Measurements from ENCODE around the gene TMEM144. TPM values are rescaled to one million over a fixed set of nuclear protein-coding genes. Genes with fewer than 3 reads are reported as not detected.
"Not testable (repeated sequence)": the region's sequence is repeated elsewhere in the genome, so short reads cannot be mapped to it uniquely, and the experiment has no call there.

The TMEM144 gene
- total RNA-seq, 1 donor from 2014 or later: 4.2 TPM

DNA sequence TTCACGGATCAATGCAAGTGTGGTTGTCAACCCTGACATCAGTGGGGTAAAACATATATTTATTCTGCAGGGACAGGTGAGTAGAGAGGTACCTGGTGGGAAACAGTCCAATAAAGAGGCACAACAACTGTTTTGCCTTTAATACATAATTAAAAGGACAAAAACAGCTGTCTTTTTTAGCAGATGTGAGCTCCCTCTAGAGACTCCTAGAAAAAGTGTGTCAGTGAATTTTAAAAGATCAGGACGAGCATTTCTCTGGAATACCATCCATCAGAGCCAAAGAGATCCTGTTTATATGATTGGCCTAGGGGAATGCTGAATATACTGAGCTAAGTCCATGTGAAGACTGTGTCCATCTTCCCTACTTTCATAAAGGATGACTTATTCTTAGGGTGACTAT is 58.3 kb downstream of the TMEM144 start:
- no peak for FAIRE-seq
- Histone ChIP-seq H3K4me3 (ENCODE audit: low read depth, low read length) (no peak overlapping the region), H3K36me3 (ENCODE audit: control insufficient read depth, insufficient read depth, low read length) (no peaks in the 10 kb centered on the region), H3K27me3 (ENCODE audit: control insufficient read depth, insufficient read depth, low read length) (no peaks in the 10 kb centered on the region)
- TF ChIP-seq, protein P1, sequence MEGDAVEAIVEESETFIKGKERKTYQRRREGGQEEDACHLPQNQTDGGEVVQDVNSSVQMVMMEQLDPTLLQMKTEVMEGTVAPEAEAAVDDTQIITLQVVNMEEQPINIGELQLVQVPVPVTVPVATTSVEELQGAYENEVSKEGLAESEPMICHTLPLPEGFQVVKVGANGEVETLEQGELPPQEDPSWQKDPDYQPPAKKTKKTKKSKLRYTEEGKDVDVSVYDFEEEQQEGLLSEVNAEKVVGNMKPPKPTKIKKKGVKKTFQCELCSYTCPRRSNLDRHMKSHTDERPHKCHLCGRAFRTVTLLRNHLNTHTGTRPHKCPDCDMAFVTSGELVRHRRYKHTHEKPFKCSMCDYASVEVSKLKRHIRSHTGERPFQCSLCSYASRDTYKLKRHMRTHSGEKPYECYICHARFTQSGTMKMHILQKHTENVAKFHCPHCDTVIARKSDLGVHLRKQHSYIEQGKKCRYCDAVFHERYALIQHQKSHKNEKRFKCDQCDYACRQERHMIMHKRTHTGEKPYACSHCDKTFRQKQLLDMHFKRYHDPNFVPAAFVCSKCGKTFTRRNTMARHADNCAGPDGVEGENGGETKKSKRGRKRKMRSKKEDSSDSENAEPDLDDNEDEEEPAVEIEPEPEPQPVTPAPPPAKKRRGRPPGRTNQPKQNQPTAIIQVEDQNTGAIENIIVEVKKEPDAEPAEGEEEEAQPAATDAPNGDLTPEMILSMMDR (IDR thresholded peaks at IDR 0.05; ENCODE audit: insufficient read depth, low read length, severe bottlenecking): no peak
- no peak for DNase-seq (ENCODE audit: low read depth)

DNA sequence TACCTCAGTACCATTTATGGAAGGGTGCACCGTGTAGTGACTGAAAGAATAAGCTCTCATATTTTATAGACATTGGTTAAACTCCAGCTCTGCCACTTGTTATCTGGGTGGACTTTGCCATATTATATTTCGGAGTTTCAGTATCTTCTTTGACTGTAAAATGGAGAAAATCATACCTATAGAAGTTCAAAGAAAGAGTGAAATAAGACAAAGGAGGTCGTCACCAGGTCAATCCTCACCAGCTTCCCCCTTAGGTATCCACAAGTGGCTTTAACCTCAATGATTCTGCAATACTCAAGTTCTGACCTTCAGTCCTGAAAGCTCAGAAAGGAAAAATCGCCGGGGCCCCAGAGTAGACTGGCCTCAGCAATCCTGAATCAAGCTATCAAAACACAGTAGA is 64.3 kb downstream of the TMEM144 start:
- no peak for FAIRE-seq
- TF ChIP-seq, protein P1 (IDR thresholded peaks at IDR 0.05; ENCODE audit: insufficient read depth, low read length, severe bottlenecking): no peak
- DNase-seq (ENCODE audit: low read depth): no peak
- Histone ChIP-seq H3K4me3 (ENCODE audit: low read depth, low read length) (no peak overlapping the region), H3K27me3 (ENCODE audit: control insufficient read depth, insufficient read depth, low read length) (no peaks in the 10 kb centered on the region), H3K36me3 (ENCODE audit: control insufficient read depth, insufficient read depth, low read length) (no peaks in the 10 kb centered on the region)

DNA sequence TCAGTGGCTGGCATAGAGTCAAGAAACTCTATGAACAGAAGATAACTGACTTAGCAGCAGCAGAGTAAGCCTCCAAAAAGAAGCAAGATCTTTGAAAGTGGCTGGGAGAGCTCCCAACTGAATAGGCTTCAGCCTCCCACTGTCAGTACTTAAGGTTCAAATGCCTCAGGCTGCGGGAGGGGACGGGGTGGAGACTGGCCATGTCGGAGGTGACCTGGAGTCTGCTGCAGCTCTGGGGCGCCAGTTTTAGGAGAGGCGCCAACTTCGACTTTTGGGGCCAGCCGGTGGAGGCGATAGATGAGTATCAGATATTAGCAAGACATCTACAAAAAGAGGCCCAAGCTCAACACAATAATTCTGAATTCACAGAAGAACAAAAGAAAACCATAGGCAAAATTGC is 67.3 kb downstream of the TMEM144 start:
- Histone ChIP-seq H3K27me3 (ENCODE audit: control insufficient read depth, insufficient read depth, low read length) (no peaks in the 10 kb centered on the region), H3K36me3 (ENCODE audit: control insufficient read depth, insufficient read depth, low read length) (no peaks in the 10 kb centered on the region), H3K4me3 (ENCODE audit: low read depth, low read length) (no peak overlapping the region)
- no peak for DNase-seq (ENCODE audit: low read depth)
- TF ChIP-seq, protein P1 (IDR thresholded peaks at IDR 0.05; ENCODE audit: insufficient read depth, low read length, severe bottlenecking): no peak
- no peak for FAIRE-seq

DNA sequence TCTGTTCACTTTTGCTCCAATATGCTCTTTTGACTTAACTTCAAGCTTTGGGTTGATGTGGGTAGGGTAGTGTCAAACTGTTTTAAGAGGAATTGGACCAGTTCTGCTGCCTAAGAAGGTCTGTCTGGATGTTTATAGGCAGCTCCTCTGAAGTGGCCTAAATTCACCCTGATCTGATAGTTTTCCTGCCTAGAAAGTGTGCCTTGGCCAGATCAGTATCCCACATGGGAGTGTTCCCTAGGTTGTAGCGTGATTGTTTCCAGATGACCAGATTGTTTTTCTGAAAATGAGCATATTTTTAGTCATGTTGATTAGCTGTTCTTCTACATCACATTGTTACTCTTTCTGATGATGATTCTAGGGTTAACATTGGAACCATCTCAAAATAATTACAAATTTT is 68.8 kb downstream of the TMEM144 start:
- not testable (repeated sequence) for DNase-seq (ENCODE audit: low read depth); H3K4me3 ChIP-seq (ENCODE audit: low read depth, low read length); FAIRE-seq; H3K36me3 ChIP-seq (ENCODE audit: control insufficient read depth, insufficient read depth, low read length); H3K27me3 ChIP-seq (ENCODE audit: control insufficient read depth, insufficient read depth, low read length)

DNA sequence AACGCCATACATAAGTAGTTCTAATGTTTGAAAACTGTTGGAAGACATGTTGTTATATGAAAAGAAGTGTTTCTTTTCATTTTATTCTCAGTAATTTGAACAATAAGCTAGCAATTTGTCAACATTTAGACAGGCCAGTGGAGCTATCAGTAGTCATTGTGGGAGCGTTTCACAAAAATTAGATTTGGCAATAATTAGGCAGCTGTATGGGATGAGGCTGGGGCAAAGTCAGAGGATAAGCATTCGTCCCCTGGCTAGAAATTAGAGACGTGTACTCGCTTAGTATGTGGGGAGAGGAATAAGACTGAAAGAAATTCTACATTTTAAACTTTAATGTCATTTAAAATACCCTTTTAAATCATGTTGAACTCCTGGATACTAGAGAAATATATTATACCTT is 70.6 kb downstream of the TMEM144 start:
- no peak for FAIRE-seq
- Histone ChIP-seq H3K36me3 (ENCODE audit: control insufficient read depth, insufficient read depth, low read length) (no peaks in the 10 kb centered on the region), H3K4me3 (ENCODE audit: low read depth, low read length) (no peak overlapping the region), H3K27me3 (ENCODE audit: control insufficient read depth, insufficient read depth, low read length) (no peaks in the 10 kb centered on the region)
- DNase-seq (ENCODE audit: low read depth): no peak
- TF ChIP-seq, protein P1 (IDR thresholded peaks at IDR 0.05; ENCODE audit: insufficient read depth, low read length, severe bottlenecking): no peak

DNA sequence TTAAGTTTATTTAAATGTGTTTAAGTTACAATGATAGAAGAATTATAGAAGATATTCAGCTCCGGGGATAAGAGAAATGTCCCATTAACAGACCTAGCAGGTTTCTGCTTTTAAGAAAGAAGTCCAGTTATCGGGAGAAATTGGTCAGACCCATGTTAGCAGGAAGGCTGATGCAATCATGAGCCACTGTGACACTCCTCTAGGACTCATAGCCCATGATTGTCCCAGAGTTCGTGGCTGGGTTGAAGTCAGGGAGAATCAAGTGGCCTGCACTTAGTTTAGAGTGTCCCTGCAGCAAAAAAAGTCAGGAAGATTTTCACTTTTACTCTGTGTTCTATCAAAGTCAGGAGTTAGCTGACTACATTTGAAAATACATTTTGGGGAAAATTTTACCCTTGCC is 72.0 kb downstream of the TMEM144 start:
- peak; percentile 23 for DNase-seq (ENCODE audit: low read depth)
- TF ChIP-seq, protein P1 (IDR thresholded peaks at IDR 0.05; ENCODE audit: insufficient read depth, low read length, severe bottlenecking): no peak
- Histone ChIP-seq H3K27me3 (ENCODE audit: control insufficient read depth, insufficient read depth, low read length) (no peaks in the 10 kb centered on the region), H3K4me3 (ENCODE audit: low read depth, low read length) (no peak overlapping the region), H3K36me3 (ENCODE audit: control insufficient read depth, insufficient read depth, low read length) (no peaks in the 10 kb centered on the region)
- FAIRE-seq: no peak
